ENCODE measurements around the gene NUP35. TPM values are rescaled to one million over a fixed set of nuclear protein-coding genes. Genes with fewer than 3 reads are reported as not detected.
"Not testable (repeated sequence)": the region's sequence is repeated elsewhere in the genome, so short reads cannot be mapped to it uniquely, and the experiment has no call there.

Gene NUP35
- total RNA-seq, 1 donor from 2014 or later, result 25.1 TPM

DNA sequence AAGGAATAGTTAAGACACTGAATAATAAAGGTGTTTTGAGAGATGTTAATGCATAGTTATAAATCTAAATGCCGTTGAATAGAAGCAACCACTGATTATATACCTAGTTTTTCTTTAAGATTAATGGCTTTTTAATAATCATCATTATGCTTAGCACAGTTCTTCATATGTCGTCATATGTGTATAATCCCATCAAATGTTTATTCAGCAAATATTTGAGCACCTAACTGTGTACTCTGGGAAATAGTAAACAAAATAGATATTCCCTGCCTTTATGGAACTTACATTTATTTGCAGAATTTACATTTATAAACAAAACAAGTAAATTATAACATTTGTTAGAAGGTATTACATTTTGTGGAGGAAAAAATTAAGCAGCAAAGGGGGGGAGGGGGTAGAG, 9.8 kb downstream of the NUP35 start:
- POLR2A ChIA-PET, result no interaction called here
- Mint-ChIP-seq H3K27me3 (no peaks in the 10 kb centered on the region), H3K9me3 (no peaks in the 10 kb centered on the region), H3K4me3 (no peak overlapping the region), H3K36me3 (ENCODE audit: low read depth) (peaks cover 56% of the 10 kb centered on the region), H3K27ac (no peak overlapping the region), H3K4me1 (peaks cover 2% of the 10 kb centered on the region)
- ATAC-seq (ENCODE audit: low read depth) (no peak), DNase-seq (no peak)
- TF ChIP-seq, protein P1, sequence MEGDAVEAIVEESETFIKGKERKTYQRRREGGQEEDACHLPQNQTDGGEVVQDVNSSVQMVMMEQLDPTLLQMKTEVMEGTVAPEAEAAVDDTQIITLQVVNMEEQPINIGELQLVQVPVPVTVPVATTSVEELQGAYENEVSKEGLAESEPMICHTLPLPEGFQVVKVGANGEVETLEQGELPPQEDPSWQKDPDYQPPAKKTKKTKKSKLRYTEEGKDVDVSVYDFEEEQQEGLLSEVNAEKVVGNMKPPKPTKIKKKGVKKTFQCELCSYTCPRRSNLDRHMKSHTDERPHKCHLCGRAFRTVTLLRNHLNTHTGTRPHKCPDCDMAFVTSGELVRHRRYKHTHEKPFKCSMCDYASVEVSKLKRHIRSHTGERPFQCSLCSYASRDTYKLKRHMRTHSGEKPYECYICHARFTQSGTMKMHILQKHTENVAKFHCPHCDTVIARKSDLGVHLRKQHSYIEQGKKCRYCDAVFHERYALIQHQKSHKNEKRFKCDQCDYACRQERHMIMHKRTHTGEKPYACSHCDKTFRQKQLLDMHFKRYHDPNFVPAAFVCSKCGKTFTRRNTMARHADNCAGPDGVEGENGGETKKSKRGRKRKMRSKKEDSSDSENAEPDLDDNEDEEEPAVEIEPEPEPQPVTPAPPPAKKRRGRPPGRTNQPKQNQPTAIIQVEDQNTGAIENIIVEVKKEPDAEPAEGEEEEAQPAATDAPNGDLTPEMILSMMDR (IDR thresholded peaks at IDR 0.05), result no peak
- CTCF ChIA-PET, result no interaction called here
- intact Hi-C loops (cut with micrococcal nuclease), result no loop called here

- POLR2A ChIA-PET, result no interaction called here
- intact Hi-C loops (cut with micrococcal nuclease), result no loop called here
- Mint-ChIP-seq H3K36me3 (ENCODE audit: low read depth) (peaks cover 75% of the 10 kb centered on the region), H3K4me1 (no peaks in the 10 kb centered on the region), H3K27ac (no peak overlapping the region), H3K9me3 (peaks cover 6% of the 10 kb centered on the region), H3K4me3 (no peak overlapping the region), H3K27me3 (no peaks in the 10 kb centered on the region)
- no peak for ATAC-seq (ENCODE audit: low read depth)
- no peak for DNase-seq
- CTCF ChIA-PET, result no interaction called here
- TF ChIP-seq, protein P1 (IDR thresholded peaks at IDR 0.05), result no peak
Measured at GRCh38 chr2:183148955-183149354, 24.7 kb downstream of the NUP35 start.

- Mint-ChIP-seq H3K27me3 (no peaks in the 10 kb centered on the region), H3K27ac (no peak overlapping the region), H3K4me1 (no peaks in the 10 kb centered on the region), H3K36me3 (ENCODE audit: low read depth) (peaks cover 75% of the 10 kb centered on the region), H3K4me3 (no peak overlapping the region), H3K9me3 (peaks cover 1% of the 10 kb centered on the region)
- TF ChIP-seq, protein P1 (IDR thresholded peaks at IDR 0.05), result no peak
- ChIA-PET CTCF (no interaction called here), POLR2A (no interaction called here)
- ATAC-seq (ENCODE audit: low read depth) (no peak), DNase-seq (no peak)
- intact Hi-C loops (cut with micrococcal nuclease), result no loop called here
Measured at GRCh38 chr2:183149489-183149888, 25.2 kb downstream of the NUP35 start.

DNA sequence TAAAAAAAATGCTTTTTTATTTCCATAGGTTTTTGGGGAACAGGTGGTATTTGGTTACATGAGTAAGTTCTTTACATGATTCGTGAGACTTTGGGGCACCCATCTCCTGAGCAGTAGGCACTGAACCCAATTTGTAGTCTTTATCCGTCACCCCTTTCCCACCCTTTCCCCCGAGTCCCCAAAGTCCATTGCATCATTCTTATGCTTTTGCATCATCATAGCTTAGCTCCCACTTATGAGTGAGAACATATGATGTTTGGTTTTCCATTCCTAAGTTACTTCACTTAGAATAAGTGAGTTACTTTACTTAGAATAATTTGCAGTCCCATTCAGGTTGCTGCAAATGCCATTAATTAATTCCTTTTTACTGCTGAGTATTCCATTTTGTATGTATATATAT, 28.0 kb downstream of the NUP35 start:
- H3K9me3 Mint-ChIP-seq; CTCF ChIA-PET; intact Hi-C loops (cut with micrococcal nuclease); H3K27me3 Mint-ChIP-seq; DNase-seq; ATAC-seq (ENCODE audit: low read depth); H3K4me3 Mint-ChIP-seq; H3K4me1 Mint-ChIP-seq; POLR2A ChIA-PET; H3K27ac Mint-ChIP-seq: not testable (repeated sequence)
- peaks cover 69% of the 10 kb centered on the region for H3K36me3 Mint-ChIP-seq (ENCODE audit: low read depth)

- no peaks in the 10 kb centered on the region for H3K9me3 Mint-ChIP-seq
- peaks cover 72% of the 10 kb centered on the region for H3K36me3 Mint-ChIP-seq (ENCODE audit: low read depth)
- CTCF ChIA-PET, result no interaction called here
- H3K4me3 Mint-ChIP-seq, result no peak overlapping the region
- H3K27me3 Mint-ChIP-seq, result no peaks in the 10 kb centered on the region
- H3K4me1 Mint-ChIP-seq, result no peaks in the 10 kb centered on the region
- TF ChIP-seq, protein P1 (IDR thresholded peaks at IDR 0.05), result no peak
- no peak overlapping the region for H3K27ac Mint-ChIP-seq
- POLR2A ChIA-PET, result no interaction called here
- ATAC-seq (ENCODE audit: low read depth), result no peak
- DNase-seq, result no peak
- intact Hi-C loops (cut with micrococcal nuclease), result no loop called here
Measured at GRCh38 chr2:183153967-183154366, 29.7 kb downstream of the NUP35 start.

GRCh38 chr2:183154772-183155171, 30.5 kb downstream of the NUP35 start:
- intact Hi-C loops (cut with micrococcal nuclease); ATAC-seq (ENCODE audit: low read depth); H3K4me1 Mint-ChIP-seq; DNase-seq; H3K4me3 Mint-ChIP-seq; CTCF ChIA-PET; H3K27me3 Mint-ChIP-seq; H3K9me3 Mint-ChIP-seq; POLR2A ChIA-PET; H3K27ac Mint-ChIP-seq: not testable (repeated sequence)
- peaks cover 76% of the 10 kb centered on the region for H3K36me3 Mint-ChIP-seq (ENCODE audit: low read depth)
